Ishikawa (cell line): ENCODE results near the gene CCDC187.
A peak's percentile ranks its signal among the peaks of the same experiment; 100 is the strongest.

Experiments
- EP300 ChIP-seq: IDR thresholded peaks from 2 replicates; pipeline ENCODE4 v1.6.1; 2012; ENCODE audit warnings: borderline replicate concordance
- NFIC ChIP-seq: IDR thresholded peaks from 2 replicates; pipeline ENCODE4 v1.6.1; 2012
- RAD21 ChIP-seq: IDR thresholded peaks from 2 replicates; pipeline ENCODE4 v1.6.1; 2012; ENCODE audit warnings: low read depth
- TAF1 ChIP-seq: IDR thresholded peaks from 2 replicates; pipeline ENCODE4 v1.6.1; 2012; ENCODE audit warnings: low read depth, mild to moderate bottlenecking
- YY1 ChIP-seq: IDR thresholded peaks from 2 replicates; pipeline ENCODE4 v1.6.1; 2012; ENCODE audit warnings: low read depth
- ZBTB7A ChIP-seq: IDR thresholded peaks from 2 replicates; pipeline ENCODE4 v1.6.1; 2012; ENCODE audit warnings: low read depth
- TF ChIP-seq, protein P1 (sequence below): IDR thresholded peaks from 2 replicates; pipeline ENCODE4 v1.6.1; 2012
- TF ChIP-seq, protein P2 (sequence below): IDR thresholded peaks from 2 replicates; pipeline ENCODE4 v1.6.1; 2012; ENCODE audit warnings: low read depth, mild to moderate bottlenecking

DNA sequence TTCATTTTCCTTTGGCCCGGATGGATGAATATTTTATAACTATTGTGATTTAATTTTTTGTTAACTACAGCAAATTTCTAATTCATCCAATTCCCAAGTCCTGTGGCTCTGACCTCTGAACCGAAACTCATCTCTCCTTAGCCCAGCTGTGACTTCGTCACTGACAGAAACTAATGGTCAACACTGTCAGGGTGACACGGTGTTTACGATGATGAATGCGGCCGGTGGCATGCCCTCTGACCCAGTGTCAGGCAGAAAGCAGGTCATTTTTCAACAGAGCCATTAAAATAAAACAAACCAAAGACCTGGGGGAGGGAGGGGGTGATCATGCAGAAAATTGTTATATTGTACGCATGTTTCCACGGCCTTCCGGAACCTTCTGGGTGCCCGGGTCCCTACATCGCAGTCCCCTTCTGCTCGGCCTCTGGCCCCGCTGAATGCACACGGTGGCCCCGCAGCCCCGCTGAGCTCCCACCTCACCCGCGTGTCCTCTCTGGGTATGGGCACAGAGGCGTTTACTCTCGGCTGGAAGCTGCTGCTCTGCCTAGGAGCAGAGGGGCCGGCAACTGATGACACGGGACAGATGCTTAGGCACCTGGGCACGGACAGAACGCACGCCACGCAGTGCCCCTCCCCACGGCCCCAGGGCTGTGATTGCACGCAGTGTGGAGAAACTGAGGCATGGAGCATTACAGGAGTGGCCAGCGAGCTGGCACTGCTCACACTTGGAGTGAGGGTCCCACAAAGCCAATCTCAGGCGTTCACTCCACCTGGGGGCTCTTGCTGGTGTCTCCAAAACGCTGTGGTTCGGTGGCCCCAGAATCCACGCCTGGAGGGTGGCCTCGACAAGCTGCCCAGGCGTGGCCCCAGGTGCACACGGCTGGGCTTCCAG, 8.1 kb downstream of the CCDC187 start:
- TF ChIP-seq, protein P1, sequence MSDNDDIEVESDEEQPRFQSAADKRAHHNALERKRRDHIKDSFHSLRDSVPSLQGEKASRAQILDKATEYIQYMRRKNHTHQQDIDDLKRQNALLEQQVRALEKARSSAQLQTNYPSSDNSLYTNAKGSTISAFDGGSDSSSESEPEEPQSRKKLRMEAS: no peak
- TF ChIP-seq TAF1 (no peak), RAD21 (no peak), ZBTB7A (no peak), EP300 (no peak), YY1 (no peak), NFIC (peak; percentile 27; the same call in 1 of the 2 replicates)
- TF ChIP-seq, protein P2, sequence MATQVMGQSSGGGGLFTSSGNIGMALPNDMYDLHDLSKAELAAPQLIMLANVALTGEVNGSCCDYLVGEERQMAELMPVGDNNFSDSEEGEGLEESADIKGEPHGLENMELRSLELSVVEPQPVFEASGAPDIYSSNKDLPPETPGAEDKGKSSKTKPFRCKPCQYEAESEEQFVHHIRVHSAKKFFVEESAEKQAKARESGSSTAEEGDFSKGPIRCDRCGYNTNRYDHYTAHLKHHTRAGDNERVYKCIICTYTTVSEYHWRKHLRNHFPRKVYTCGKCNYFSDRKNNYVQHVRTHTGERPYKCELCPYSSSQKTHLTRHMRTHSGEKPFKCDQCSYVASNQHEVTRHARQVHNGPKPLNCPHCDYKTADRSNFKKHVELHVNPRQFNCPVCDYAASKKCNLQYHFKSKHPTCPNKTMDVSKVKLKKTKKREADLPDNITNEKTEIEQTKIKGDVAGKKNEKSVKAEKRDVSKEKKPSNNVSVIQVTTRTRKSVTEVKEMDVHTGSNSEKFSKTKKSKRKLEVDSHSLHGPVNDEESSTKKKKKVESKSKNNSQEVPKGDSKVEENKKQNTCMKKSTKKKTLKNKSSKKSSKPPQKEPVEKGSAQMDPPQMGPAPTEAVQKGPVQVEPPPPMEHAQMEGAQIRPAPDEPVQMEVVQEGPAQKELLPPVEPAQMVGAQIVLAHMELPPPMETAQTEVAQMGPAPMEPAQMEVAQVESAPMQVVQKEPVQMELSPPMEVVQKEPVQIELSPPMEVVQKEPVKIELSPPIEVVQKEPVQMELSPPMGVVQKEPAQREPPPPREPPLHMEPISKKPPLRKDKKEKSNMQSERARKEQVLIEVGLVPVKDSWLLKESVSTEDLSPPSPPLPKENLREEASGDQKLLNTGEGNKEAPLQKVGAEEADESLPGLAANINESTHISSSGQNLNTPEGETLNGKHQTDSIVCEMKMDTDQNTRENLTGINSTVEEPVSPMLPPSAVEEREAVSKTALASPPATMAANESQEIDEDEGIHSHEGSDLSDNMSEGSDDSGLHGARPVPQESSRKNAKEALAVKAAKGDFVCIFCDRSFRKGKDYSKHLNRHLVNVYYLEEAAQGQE: no peak
